LNCAP (cell line): Measurements from ENCODE around the gene VTI1B.

Experiments
- CTCF ChIP-seq: fragments of 450-650 bp; IDR thresholded peaks from 2 replicates; pipeline ENCODE4 v1.5.1; 2017; ENCODE audit warnings: mild to moderate bottlenecking

The VTI1B gene

GRCh38 chr14:67638642-67639041, 35.8 kb downstream of the VTI1B start:
- no peak for TF ChIP-seq CTCF

GRCh38 chr14:67636361-67636919, 38.0 kb downstream of the VTI1B start:
- TF ChIP-seq CTCF = no peak

- no peak for TF ChIP-seq CTCF
Observed at GRCh38 chr14:67633451-67634147, 40.8 kb downstream of the VTI1B start.

GRCh38 chr14:67630938-67631337, 43.5 kb downstream of the VTI1B start:
- TF ChIP-seq CTCF = no peak

- TF ChIP-seq CTCF = no peak
Observed at GRCh38 chr14:67630186-67630585, 44.2 kb downstream of the VTI1B start.

- TF ChIP-seq CTCF = no peak
Observed at GRCh38 chr14:67627519-67627918, 46.9 kb downstream of the VTI1B start.

- TF ChIP-seq CTCF = no peak
Observed at GRCh38 chr14:67623114-67623513, 51.3 kb downstream of the VTI1B start.

GRCh38 chr14:67622675-67623074, 51.8 kb downstream of the VTI1B start:
- TF ChIP-seq CTCF = no peak
